Endothelial cell of umbilical vein (primary cell): ENCODE measurements around the gene VDAC2. TPM values are rescaled to one million over a fixed set of nuclear protein-coding genes. Genes with fewer than 3 reads are reported as not detected.

ENCODE experiments used
- BruUV-seq: library from RNA; stranded (reverse); fragments of 400-500 nt; replicated peaks from 2 replicates; lab custom pipeline; 2021; lab: Mats Ljungman, UMichigan
- CTCF ChIA-PET: fragments of 300-600, 350-600 bp; sonication (Branson Sonifier 250); formaldehyde crosslinking; loops from one replicate; lab custom pipeline; 2021; ENCODE audit warnings: antibody characterized with exemption, inconsistent platforms; lab: Charles Lee
- POLR2A ChIA-PET: fragments of 300-600, 350-600 bp; sonication (Branson Sonifier 250); formaldehyde crosslinking; loops from one replicate; lab custom pipeline; 2021; ENCODE audit warnings: antibody characterized with exemption, inconsistent platforms; lab: Charles Lee
- DNase-seq: peaks from one replicate; pipeline ENCODE4 v3.0.0-alpha.2; 2011; ENCODE audit warnings: low read depth, low spot score
- FAIRE-seq: peaks from 2 replicates; lab custom pipeline; 2011; peaks lifted over from hg19 to GRCh38; lab: Jason Lieb, UNC
- H2AFZ ChIP-seq: 2 replicates; pipeline ENCODE4 v1.6.0; 2012; ENCODE audit warnings: low read depth, low read length, control low read depth, inconsistent platforms
- H3K27ac ChIP-seq: 2 replicates; pipeline ENCODE4 v1.5.1; 2011; ENCODE audit warnings: low read depth, mild to moderate bottlenecking, control low read depth, low read length, moderate library complexity; ENCODE audit not compliant: insufficient read depth
- H3K27me3 ChIP-seq, 2 experiments: 2 replicates each; pipeline versions ENCODE4 v1.6.0 to v1.6.1; 2011; ENCODE audit warnings: low read length in 2 of 2, mixed read lengths in 1 of 2; ENCODE audit not compliant: control insufficient read depth in 2 of 2, insufficient read depth in 2 of 2
- H3K36me3 ChIP-seq, 2 experiments: 2 replicates in 1 of 2; 3 replicates in 1 of 2; pipeline ENCODE4 v1.5.1; 2011; ENCODE audit warnings: low read length in 2 of 2, mild to moderate bottlenecking in 1 of 2, moderate library complexity in 1 of 2; ENCODE audit not compliant: control insufficient read depth in 2 of 2, insufficient read depth in 2 of 2; ENCODE audit errors: extremely low read depth in 1 of 2
- H3K4me1 ChIP-seq: 3 replicates; pipeline ENCODE4 v1.5.1; 2011; ENCODE audit warnings: mild to moderate bottlenecking, low read length; ENCODE audit not compliant: control insufficient read depth, insufficient read depth; ENCODE audit errors: extremely low read depth
- H3K4me2 ChIP-seq: 2 replicates; pipeline ENCODE4 v1.6.1; 2011; ENCODE audit warnings: low read length, control low read depth, mixed read lengths; ENCODE audit not compliant: insufficient read depth
- H3K4me3 ChIP-seq, 3 experiments: fragments of 200-600 bp in 1 of 3; sonication (generic), shearing (Covaris generic) in 1 of 3; replicated peaks in 1 of 3; 2 replicates each; pipeline ENCODE4 v1.5.1; 2011 to 2016; ENCODE audit warnings: control low read depth in 3 of 3, low read length in 3 of 3, mild to moderate bottlenecking in 2 of 3, inconsistent platforms in 1 of 3, low read depth in 1 of 3, moderate library complexity in 1 of 3; ENCODE audit not compliant: insufficient read depth in 1 of 3
- H3K79me2 ChIP-seq: 2 replicates; pipeline ENCODE4 v1.6.0; 2012; ENCODE audit warnings: low read length, inconsistent platforms; ENCODE audit not compliant: control insufficient read depth, insufficient read depth
- H3K9ac ChIP-seq: replicated peaks from 2 replicates; pipeline ENCODE3; 2011; ENCODE audit warnings: low read length, control low read depth; ENCODE audit not compliant: insufficient read depth; ENCODE audit errors: extremely low read depth
- H3K9me1 ChIP-seq: replicated peaks from 3 replicates; pipeline ENCODE4 v1.6.0; 2011; ENCODE audit warnings: mild to moderate bottlenecking, low read length; ENCODE audit not compliant: control insufficient read depth, insufficient read depth; ENCODE audit errors: extremely low read depth
- H3K9me3 ChIP-seq: replicated peaks from 2 replicates; pipeline ENCODE4 v1.5.1; 2012; ENCODE audit warnings: low read length, inconsistent platforms; ENCODE audit not compliant: control insufficient read depth, insufficient read depth
- H4K20me1 ChIP-seq: replicated peaks from 2 replicates; pipeline ENCODE3; 2011; ENCODE audit warnings: mild to moderate bottlenecking, low read length; ENCODE audit not compliant: control insufficient read depth, insufficient read depth; ENCODE audit errors: extremely low read depth
- CTCF ChIP-seq, 2 donors: IDR thresholded peaks; 1 replicate in 1 of 2; 2 replicates in 1 of 2; pipeline ENCODE4 v1.5.1; 2011; ENCODE audit warnings: low read length in 2 of 2, mild to moderate bottlenecking in 2 of 2, moderate library complexity in 2 of 2, control low read depth in 1 of 2, inconsistent platforms in 1 of 2, low read depth in 1 of 2; ENCODE audit not compliant: insufficient read depth in 1 of 2; ENCODE audit errors: extremely low read depth in 1 of 2
- EZH2 ChIP-seq: IDR thresholded peaks from 2 replicates; pipeline ENCODE4 v1.6.1; 2012; ENCODE audit warnings: borderline replicate concordance, low read depth, mild to moderate bottlenecking, moderate library complexity, low read length, inconsistent platforms; ENCODE audit not compliant: severe bottlenecking
- FOS ChIP-seq: IDR thresholded peaks from 2 replicates; pipeline ENCODE4 v1.6.1; 2011; ENCODE audit warnings: mild to moderate bottlenecking, low read length, moderate library complexity, borderline replicate concordance; ENCODE audit not compliant: insufficient read depth
- GATA2 ChIP-seq: IDR thresholded peaks from 2 replicates; pipeline ENCODE4 v1.7.0; 2011; ENCODE audit warnings: low read depth, mild to moderate bottlenecking, moderate library complexity, mixed read lengths, low read length; ENCODE audit not compliant: insufficient read length, insufficient read depth
- MAX ChIP-seq: IDR thresholded peaks from 2 replicates; pipeline ENCODE4 v1.6.1; 2011; ENCODE audit not compliant: insufficient read depth, insufficient read length
- MYC ChIP-seq: IDR thresholded peaks from one replicate; pipeline ENCODE4 v1.6.1; 2011; ENCODE audit warnings: mild to moderate bottlenecking, low read depth, low read length
- POLR2AphosphoS5 ChIP-seq: IDR thresholded peaks from 2 replicates; pipeline ENCODE4 v1.6.1; 2012; ENCODE audit warnings: low read depth, mild to moderate bottlenecking, control low read depth, low read length, moderate library complexity; ENCODE audit not compliant: insufficient read depth
- dilution Hi-C: fragments of 300-500 bp; cut with MboI; formaldehyde crosslinking; loops from one replicate; pipeline ENCODE4 v1.15.0; 2019; ENCODE audit warnings: low sequenced_read_pairs; ENCODE audit not compliant: extremely low pct_ligation_motif_present
- intact Hi-C: fragments of 100-400 bp; cut with micrococcal nuclease; formaldehyde crosslinking; loops from one replicate; pipeline ENCODE4 v1.10.0; 2022
- polyA plus RNA-seq, 4 experiments: library from polyadenylated mRNA; depleted of rRNA in 3 of 4; stranded (reverse) in 3 of 4; unstranded in 1 of 4; fragments of >200 nt; gene quantifications; 2 replicates each; pipeline versions ENCODE4 v1.2.1 to v1.2.3, GENCODE V29; 2011 to 2012; ENCODE audit warnings: missing spikeins in 1 of 4
- total RNA-seq: library from RNA; stranded (reverse); gene quantifications from 2 replicates; pipeline ENCODE4 v1.2.3, GENCODE V29; 2021

VDAC2 gene
- total and polyA plus RNA-seq, 2 donors (not counting 3 experiments of a cell fraction or from before 2014, with no cell fraction given), result 89.3 to 222 TPM

- POLR2A ChIA-PET, result no interaction called here
- H3K36me3 ChIP-seq, result no peaks in the 10 kb centered on the region
- CTCF ChIA-PET, result no interaction called here
- dilution Hi-C loops (no loop called here), intact Hi-C loops (no loop called here)
- H3K9me1 ChIP-seq, result no peaks in the 10 kb centered on the region
- no TSS peak for BruUV-seq
- DNase-seq (no peak), FAIRE-seq (no peak)
- H3K4me2 ChIP-seq, result no peak overlapping the region
- no peak overlapping the region for H3K4me3 ChIP-seq
- H3K79me2 ChIP-seq, result no peaks in the 10 kb centered on the region
- no peaks in the 10 kb centered on the region for H3K27me3 ChIP-seq
- H2AFZ ChIP-seq, result no peak overlapping the region
- TF ChIP-seq FOS, result no peak
- no peak for TF ChIP-seq MAX
- no peak for TF ChIP-seq EZH2
- no peak for TF ChIP-seq POLR2AphosphoS5
- no peak for TF ChIP-seq CTCF (IDR thresholded peaks at IDR 0.05; ENCODE audit: extremely low read depth in 1 of 2, insufficient read depth in 1 of 2, low read depth in 1 of 2, low read length in 2 of 2)
- H3K4me1 ChIP-seq, result no peaks in the 10 kb centered on the region
- H3K9ac ChIP-seq, result no peak overlapping the region
- H3K9me3 ChIP-seq, result no peaks in the 10 kb centered on the region
- H4K20me1 ChIP-seq, result no peaks in the 10 kb centered on the region
- H3K27ac ChIP-seq, result no peak overlapping the region
These were observed 53.2 kb downstream of the VDAC2 start for GRCh38 chr10:75263806-75264205.

GRCh38 chr10:75265856-75266255, 55.3 kb downstream of the VDAC2 start:
- H3K36me3 ChIP-seq, result no peaks in the 10 kb centered on the region
- intact Hi-C loops (no loop called here), dilution Hi-C loops (no loop called here)
- FAIRE-seq (no peak), DNase-seq (no peak)
- H4K20me1 ChIP-seq, result no peaks in the 10 kb centered on the region
- no peaks in the 10 kb centered on the region for H3K4me1 ChIP-seq
- H3K9ac ChIP-seq, result no peak overlapping the region
- BruUV-seq, result no TSS peak
- H3K9me3 ChIP-seq, result no peaks in the 10 kb centered on the region
- H3K27me3 ChIP-seq, result no peaks in the 10 kb centered on the region
- ChIA-PET CTCF (no interaction called here), POLR2A (no interaction called here)
- H3K9me1 ChIP-seq, result no peaks in the 10 kb centered on the region
- no peak for TF ChIP-seq GATA2
- no peak for TF ChIP-seq MYC
- no peak for TF ChIP-seq POLR2AphosphoS5
- no peak overlapping the region for H2AFZ ChIP-seq
- H3K79me2 ChIP-seq, result no peaks in the 10 kb centered on the region
- no peak overlapping the region for H3K27ac ChIP-seq
- H3K4me2 ChIP-seq, result no peak overlapping the region
- H3K4me3 ChIP-seq, result no peak overlapping the region
